ENCODE data around the gene TANK. TPM values are rescaled to one million over a fixed set of nuclear protein-coding genes. Genes with fewer than 3 reads are reported as not detected.

Gene TANK
- polyA plus RNA-seq, 1 donor from 2014 or later: 58.1 TPM

DNA sequence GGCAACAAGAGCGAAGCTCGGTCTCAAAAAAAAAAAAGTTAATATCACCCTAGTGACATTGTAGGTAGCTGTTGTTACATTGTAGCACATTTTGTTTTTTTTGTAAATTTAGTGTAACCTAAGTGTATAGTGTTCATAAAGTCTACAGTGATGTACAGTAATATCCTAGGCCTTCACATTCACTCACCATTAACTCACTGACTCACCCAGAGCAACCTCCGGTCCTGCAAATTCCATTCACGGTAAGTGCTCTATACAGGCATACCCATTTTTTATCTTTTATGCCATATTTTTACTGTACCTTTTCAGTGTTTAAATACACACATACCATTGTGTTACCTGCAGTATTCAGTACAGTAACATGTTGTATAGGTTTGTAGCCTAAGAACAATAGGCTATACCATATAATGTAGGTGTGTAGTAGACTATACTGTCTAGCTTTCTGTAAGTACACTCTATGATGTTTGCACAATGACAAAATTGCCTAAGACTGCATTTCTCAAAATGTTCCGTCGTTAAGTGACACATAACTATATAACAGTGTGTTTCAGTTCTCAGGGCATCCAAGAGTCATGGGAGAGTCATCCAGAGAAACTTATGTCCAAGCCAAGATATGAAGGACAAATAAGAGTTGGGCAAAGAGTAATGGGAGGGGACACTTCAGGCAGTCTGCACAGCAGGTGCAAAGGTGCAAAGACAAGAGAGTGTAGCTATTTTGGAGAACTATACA, 68.4 kb downstream of the TANK start:
- no peaks in the 10 kb centered on the region for H3K79me2 ChIP-seq (replicated peaks; ENCODE audit: insufficient read depth, low read length)
- no peak overlapping the region for H3K4me2 ChIP-seq (ENCODE audit: low read length)
- H3F3A ChIP-seq (ENCODE audit: insufficient read depth, low read length, poor library complexity, severe bottlenecking): no peaks in the 10 kb centered on the region
- no peaks in the 10 kb centered on the region for H3K9me3 ChIP-seq (ENCODE audit: low read length)
- H3K27ac ChIP-seq (ENCODE audit: low read length): no peak overlapping the region
- no peaks in the 10 kb centered on the region for H3K9me2 ChIP-seq (ENCODE audit: insufficient read depth, low read length)
- H3K27me3 ChIP-seq (ENCODE audit: insufficient read depth, low read depth, low read length): no peaks in the 10 kb centered on the region
- H2AFZ ChIP-seq (ENCODE audit: low read depth, low read length): no peak overlapping the region
- no peak overlapping the region for H3K9ac ChIP-seq (ENCODE audit: low read length)
- no peaks in the 10 kb centered on the region for H4K20me1 ChIP-seq (ENCODE audit: insufficient read depth)
- no peak for TF ChIP-seq EP300 (conservative IDR thresholded peaks at IDR 0.05; ENCODE audit: poor library complexity, severe bottlenecking)
- no peak for TF ChIP-seq TAF1 (IDR thresholded peaks at IDR 0.05; ENCODE audit: low read depth)
- no peak for TF ChIP-seq SMC3 (conservative IDR thresholded peaks at IDR 0.05; ENCODE audit: poor library complexity)
- TF ChIP-seq MXI1 (conservative IDR thresholded peaks at IDR 0.05; ENCODE audit: poor library complexity, severe bottlenecking): no peak
- TF ChIP-seq RAD21 (conservative IDR thresholded peaks at IDR 0.05): no peak
- no peak for TF ChIP-seq POLR2AphosphoS5 (IDR thresholded peaks at IDR 0.05)
- TF ChIP-seq EZH2 (IDR thresholded peaks at IDR 0.05; ENCODE audit: borderline replicate concordance, insufficient read depth, low read length, poor library complexity, severe bottlenecking): no peak
- TF ChIP-seq, protein P1, sequence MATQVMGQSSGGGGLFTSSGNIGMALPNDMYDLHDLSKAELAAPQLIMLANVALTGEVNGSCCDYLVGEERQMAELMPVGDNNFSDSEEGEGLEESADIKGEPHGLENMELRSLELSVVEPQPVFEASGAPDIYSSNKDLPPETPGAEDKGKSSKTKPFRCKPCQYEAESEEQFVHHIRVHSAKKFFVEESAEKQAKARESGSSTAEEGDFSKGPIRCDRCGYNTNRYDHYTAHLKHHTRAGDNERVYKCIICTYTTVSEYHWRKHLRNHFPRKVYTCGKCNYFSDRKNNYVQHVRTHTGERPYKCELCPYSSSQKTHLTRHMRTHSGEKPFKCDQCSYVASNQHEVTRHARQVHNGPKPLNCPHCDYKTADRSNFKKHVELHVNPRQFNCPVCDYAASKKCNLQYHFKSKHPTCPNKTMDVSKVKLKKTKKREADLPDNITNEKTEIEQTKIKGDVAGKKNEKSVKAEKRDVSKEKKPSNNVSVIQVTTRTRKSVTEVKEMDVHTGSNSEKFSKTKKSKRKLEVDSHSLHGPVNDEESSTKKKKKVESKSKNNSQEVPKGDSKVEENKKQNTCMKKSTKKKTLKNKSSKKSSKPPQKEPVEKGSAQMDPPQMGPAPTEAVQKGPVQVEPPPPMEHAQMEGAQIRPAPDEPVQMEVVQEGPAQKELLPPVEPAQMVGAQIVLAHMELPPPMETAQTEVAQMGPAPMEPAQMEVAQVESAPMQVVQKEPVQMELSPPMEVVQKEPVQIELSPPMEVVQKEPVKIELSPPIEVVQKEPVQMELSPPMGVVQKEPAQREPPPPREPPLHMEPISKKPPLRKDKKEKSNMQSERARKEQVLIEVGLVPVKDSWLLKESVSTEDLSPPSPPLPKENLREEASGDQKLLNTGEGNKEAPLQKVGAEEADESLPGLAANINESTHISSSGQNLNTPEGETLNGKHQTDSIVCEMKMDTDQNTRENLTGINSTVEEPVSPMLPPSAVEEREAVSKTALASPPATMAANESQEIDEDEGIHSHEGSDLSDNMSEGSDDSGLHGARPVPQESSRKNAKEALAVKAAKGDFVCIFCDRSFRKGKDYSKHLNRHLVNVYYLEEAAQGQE (IDR thresholded peaks at IDR 0.05; ENCODE audit: borderline replicate concordance): no peak
- TF ChIP-seq, protein P2, sequence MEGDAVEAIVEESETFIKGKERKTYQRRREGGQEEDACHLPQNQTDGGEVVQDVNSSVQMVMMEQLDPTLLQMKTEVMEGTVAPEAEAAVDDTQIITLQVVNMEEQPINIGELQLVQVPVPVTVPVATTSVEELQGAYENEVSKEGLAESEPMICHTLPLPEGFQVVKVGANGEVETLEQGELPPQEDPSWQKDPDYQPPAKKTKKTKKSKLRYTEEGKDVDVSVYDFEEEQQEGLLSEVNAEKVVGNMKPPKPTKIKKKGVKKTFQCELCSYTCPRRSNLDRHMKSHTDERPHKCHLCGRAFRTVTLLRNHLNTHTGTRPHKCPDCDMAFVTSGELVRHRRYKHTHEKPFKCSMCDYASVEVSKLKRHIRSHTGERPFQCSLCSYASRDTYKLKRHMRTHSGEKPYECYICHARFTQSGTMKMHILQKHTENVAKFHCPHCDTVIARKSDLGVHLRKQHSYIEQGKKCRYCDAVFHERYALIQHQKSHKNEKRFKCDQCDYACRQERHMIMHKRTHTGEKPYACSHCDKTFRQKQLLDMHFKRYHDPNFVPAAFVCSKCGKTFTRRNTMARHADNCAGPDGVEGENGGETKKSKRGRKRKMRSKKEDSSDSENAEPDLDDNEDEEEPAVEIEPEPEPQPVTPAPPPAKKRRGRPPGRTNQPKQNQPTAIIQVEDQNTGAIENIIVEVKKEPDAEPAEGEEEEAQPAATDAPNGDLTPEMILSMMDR (IDR thresholded peaks at IDR 0.05; ENCODE audit: poor library complexity, severe bottlenecking): no peak
- no peaks in the 10 kb centered on the region for H3K36me3 ChIP-seq (ENCODE audit: insufficient read depth, low read length)
- H3K4me3 ChIP-seq (ENCODE audit: low read length): no peak overlapping the region

DNA sequence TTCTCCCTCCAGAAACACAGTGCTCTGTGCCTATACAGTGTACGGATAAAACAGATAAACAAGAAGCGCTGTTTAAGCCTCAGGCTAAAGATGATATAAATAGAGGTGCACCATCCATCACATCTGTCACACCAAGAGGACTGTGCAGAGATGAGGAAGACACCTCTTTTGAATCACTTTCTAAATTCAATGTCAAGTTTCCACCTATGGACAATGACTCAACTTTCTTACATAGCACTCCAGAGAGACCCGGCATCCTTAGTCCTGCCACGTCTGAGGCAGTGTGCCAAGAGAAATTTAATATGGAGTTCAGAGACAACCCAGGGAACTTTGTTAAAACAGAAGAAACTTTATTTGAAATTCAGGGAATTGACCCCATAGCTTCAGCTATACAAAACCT, 70.7 kb downstream of the TANK start:
- TF ChIP-seq MXI1 (conservative IDR thresholded peaks at IDR 0.05; ENCODE audit: poor library complexity, severe bottlenecking) (no peak), SMC3 (conservative IDR thresholded peaks at IDR 0.05; ENCODE audit: poor library complexity) (no peak)
- TF ChIP-seq, protein P2 (IDR thresholded peaks at IDR 0.05; ENCODE audit: poor library complexity, severe bottlenecking): no peak
- H3K9ac ChIP-seq (ENCODE audit: low read length): no peak overlapping the region
- H3K9me3 ChIP-seq (ENCODE audit: low read length): no peaks in the 10 kb centered on the region

More for the DNA sequence above, 70.7 kb downstream of the TANK start:
- no peaks in the 10 kb centered on the region for H3K79me2 ChIP-seq (replicated peaks; ENCODE audit: insufficient read depth, low read length)
- no peak overlapping the region for H3K4me3 ChIP-seq (ENCODE audit: low read length)
- no peaks in the 10 kb centered on the region for H3K36me3 ChIP-seq (ENCODE audit: insufficient read depth, low read length)
- no peaks in the 10 kb centered on the region for H4K20me1 ChIP-seq (ENCODE audit: insufficient read depth)
- H3F3A ChIP-seq (ENCODE audit: insufficient read depth, low read length, poor library complexity, severe bottlenecking): peaks cover 5% of the 10 kb centered on the region
- H2AFZ ChIP-seq (ENCODE audit: low read depth, low read length): no peak overlapping the region
- no peaks in the 10 kb centered on the region for H3K27me3 ChIP-seq (ENCODE audit: insufficient read depth, low read depth, low read length)
- H3K9me2 ChIP-seq (ENCODE audit: insufficient read depth, low read length): no peaks in the 10 kb centered on the region
- no peak overlapping the region for H3K27ac ChIP-seq (ENCODE audit: low read length)
- H3K4me2 ChIP-seq (ENCODE audit: low read length): no peak overlapping the region
